GM19467 (cell line): Measurements from ENCODE around the gene ECE1.
A peak's percentile ranks its signal among the peaks of the same experiment; 100 is the strongest.

Source experiments
- ATAC-seq: cut with Tn5 transposase; IDR thresholded peaks from one replicate; pipeline ENCODE4 v1.9.1; 2021; ENCODE audit warnings: mild to moderate bottlenecking, moderate library complexity; ENCODE audit not compliant: unreplicated experiment

Gene ECE1

DNA sequence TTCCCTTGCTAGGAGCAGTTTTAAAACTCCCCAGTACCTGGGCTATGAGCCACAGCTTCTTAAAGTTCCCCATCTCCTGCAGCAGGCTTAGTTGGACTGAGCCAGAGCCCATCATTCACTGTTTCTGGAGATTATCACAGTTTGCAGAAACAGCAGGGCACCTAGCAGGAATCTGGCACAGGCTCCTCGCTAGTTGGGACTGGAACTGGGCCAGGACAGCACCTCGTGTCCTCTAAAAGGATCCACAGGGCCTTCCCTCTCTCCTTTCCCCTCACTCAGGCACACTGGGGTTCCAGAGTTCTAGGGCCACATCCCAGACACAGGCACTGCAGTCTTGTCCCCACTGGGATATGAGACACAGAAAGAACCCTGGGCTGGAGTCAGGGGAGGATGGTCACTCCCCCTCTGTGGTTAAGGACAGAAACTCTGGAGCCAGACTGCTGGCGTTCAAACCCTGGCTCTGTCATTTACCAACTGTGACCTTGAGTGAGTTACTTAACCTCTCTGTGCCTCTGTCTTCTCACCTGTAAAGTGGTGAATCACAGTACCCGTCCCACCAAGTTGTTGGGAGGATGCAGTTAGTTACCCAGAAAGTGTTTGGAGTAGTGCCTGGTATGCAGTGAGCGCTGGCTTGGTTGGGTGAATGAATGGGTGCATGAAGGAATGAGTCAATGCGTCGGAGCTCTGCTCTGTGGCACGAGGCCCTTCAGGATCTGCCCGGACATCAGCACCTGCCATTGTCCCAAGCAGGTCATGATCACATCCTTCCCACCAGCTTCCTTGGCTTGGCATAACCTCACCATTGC, 18.8 kb upstream of the ECE1 start:
- no peak for ATAC-seq

DNA sequence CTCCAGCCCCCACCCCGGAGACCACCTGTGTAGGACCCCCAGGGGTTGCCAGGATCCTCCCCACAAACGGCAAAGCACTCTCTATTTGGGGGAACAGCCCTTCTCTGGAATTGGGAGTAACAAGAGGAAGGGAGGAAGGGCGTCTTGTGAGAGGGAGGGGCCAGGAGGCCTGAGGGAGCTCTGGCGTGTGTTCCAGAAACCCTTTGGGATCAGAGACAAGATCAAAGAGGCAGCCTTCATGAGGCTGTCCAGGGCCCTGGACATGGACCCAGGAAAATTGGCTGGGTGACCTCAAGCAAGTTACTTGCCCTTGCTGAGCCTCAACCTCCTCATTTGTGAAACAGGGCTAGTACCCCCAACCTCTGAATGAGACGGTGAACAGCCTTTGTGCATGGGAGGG, 18.1 kb upstream of the ECE1 start:
- no peak for ATAC-seq

DNA sequence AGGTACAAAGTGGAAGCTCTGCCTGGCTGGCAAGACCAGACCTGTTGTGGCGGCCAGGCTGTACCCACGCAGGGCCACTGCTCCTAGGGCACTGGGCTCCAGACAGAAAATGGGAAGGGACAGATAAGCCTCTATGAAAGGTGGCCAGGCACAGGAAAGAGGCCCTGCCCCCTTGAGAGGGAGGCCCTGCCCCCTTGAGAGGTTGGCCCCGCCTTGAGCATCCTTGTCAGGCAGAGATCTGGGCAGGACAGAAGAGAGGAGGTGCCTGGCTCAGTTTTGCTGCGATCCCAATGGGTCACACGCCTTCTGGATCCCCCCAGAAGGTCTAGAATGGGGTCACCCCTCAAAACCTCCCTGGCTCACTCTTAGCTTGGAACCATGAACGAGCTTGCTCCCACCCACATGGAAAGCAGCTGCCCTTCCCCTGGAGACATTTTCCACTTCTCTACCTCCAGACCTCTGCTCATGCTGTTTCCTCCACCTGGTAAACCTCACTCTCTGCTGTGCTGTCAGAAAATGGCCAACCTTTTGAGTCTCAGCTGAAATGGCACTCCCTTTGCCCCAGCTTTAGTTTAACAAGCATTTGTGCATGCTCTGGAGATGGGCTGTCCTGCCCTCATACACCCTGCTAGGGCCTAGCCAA, 17.5 kb upstream of the ECE1 start:
- ATAC-seq = no peak

DNA sequence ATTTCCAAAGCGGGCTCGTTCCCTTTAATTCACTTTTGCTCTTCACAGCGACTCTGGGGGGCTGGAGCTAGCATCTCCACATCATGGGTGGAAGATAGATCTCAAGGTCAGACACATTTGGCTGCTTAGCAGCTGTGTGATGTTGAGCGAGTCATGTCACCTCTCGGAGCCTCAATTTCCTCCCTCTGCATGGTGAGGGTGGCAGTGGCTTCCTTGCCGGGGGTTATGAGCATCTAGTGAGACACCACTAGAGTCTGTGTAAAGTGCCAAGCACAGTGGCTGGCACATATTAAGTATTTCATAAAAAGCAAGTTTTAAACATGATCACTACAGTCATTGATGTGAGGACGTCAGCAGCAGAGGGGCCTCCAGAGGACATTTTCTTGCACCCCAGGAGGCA, 16.9 kb upstream of the ECE1 start:
- no peak for ATAC-seq

DNA sequence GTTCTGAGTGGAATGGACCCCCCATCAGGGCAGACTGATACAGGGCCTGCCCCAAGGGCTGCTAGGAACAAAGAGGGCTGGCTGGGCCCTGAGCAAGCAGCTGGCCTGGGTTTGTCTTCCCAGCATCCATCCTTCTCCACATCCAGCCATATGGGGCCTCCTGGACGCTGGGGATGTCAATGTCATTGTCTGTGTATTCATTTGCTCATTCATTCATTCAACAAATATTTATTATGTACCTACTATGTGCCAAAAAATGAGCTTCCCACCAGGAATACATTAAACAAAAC, 15.6 kb upstream of the ECE1 start:
- ATAC-seq = no peak

DNA sequence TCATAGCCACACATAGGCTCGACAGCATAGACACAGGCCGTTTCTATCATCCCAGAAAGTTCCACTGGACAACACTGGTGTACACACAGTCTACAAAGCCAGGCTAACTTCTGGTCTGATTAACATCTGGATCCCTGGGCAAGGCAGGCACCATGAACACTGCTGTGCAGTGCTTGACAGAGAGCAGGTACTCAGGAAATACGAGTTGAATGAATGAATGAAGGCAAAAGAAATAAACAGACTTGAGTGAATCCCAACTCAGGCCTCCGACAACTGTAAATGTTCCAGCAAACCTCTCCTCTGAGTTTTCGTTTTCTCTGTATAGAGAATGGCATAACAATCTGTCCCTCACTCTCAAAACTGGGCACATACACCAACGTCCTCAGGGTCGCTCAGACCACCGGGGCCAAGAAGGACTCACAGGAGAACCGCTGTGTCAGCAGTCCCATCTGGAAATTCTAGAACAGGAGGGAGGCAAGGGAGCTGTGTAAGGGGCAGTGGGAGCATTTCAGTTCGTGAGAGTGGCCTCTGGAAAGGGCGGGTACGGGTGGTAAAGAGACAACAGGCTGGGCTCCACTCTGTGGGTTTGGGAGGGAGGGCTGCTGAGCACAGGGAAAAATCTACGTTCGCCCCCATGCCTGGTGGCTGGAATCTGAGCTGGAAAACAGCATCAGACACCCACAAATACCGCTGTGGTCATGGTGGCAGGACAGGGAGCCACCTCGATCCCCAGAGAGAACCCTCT, 15.1 kb upstream of the ECE1 start:
- ATAC-seq = no peak

DNA sequence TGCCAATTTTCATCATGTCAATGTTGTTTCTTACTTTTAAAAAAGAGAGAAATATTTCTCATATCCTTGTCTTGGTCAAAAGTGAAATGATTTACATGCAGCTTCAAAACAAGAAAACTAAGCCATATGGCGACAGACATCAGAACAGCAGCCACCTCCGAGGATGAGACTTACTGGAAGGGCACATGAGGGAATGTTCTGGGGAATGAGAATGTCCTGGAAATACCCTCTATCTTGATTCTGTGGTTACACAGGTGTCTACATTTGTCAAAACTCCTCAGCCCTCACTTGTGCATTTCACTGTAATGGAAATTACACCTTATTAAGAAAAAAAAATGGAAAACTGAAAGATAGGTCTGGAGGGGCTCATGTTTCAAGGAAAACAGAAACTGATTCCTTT, 14.2 kb upstream of the ECE1 start:
- ATAC-seq = no peak

DNA sequence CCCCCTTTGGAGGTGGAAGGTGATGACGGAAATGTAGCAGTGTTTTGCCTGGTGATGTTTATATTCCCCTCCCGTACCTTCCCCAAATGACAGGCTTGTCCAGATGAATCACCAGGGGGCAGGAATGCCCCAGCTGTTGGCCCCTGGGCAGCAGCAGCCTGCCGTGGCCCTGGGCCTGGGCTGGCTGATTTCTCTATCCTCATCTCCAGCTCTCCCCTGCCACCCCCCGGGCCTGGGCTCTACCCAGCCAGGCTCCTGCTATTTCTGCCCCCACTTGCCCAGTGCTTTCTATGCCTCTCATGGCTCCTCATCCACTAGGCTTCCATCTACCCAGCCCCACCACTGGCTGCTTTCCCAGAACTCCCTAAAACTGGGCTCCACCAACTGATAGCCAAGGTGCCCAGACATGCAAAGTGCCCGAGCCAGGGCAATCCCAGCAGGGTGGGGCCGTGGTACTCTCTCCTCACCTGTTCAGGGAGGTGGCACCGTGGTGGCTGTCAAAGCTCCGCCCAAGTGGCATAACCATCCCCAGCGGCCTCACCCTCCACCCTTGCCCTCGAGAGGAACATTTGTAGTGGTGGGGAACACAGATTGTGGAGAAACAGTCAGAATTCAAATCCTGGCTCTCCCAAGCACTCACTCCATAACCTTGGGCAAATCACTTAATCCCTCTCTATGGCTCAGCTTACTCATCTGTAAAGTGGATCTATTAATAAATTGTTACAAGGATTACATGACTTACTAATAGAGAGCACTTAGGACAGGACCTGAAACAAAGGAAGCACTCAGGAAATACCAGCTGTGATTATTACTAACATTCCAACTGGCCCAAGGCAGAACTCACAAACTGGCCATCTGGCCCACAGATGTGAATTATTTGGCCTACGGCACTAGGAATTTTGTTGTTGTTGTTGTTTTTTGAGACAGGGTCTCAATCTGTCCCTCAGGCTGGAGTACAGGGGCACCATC, 12.8 kb upstream of the ECE1 start:
- no peak for ATAC-seq

DNA sequence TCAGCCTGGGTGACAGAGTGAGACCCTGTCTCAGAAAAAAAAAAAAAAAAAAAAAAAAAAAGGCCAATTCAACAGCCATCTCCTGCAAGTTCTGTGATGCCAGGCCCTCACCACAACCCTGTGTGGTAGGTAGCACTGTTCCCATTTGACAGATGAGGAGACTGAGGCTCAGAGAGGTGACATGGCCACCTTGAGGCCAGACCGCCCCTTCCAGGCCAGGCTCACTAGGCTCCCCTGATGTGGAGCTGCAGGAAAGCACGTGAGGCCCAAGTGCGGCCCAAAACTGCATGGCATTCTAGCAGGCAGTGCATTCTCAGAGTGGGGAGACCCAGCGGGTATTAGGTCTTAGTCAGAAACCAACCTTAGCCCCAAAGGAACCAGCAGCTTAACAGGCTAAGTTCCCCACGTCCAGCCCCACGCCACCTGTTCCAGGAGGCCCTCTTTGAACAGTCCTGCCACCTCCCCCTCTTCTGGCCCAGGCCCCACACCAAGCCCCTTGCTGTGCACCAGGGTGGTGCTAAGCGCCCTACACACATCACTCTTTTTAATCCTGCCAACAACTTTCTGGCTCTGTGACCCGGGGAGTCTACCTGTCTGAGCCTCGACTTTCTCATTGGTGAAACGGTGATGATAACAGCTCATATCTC, 11.7 kb upstream of the ECE1 start:
- ATAC-seq = no peak

DNA sequence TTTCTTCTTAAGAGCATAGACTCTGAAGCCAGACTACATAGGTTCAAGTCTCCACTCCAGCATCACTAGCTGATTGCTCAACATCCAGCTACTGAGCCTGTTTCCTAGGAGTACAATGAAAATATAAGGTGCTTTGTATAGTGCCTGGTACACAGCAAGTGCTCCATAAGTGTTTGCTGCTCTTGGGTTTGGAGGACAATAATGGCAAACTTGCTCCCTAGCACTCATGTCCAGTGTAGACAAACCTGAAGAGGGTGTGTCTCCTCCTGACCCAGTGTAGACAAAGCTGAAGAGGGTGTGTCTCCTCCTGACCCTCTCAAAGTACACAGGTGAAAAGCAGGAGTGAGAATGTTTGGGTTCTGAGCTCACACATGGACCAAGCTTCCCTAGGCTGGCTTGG, 10.5 kb upstream of the ECE1 start:
- ATAC-seq = no peak

DNA sequence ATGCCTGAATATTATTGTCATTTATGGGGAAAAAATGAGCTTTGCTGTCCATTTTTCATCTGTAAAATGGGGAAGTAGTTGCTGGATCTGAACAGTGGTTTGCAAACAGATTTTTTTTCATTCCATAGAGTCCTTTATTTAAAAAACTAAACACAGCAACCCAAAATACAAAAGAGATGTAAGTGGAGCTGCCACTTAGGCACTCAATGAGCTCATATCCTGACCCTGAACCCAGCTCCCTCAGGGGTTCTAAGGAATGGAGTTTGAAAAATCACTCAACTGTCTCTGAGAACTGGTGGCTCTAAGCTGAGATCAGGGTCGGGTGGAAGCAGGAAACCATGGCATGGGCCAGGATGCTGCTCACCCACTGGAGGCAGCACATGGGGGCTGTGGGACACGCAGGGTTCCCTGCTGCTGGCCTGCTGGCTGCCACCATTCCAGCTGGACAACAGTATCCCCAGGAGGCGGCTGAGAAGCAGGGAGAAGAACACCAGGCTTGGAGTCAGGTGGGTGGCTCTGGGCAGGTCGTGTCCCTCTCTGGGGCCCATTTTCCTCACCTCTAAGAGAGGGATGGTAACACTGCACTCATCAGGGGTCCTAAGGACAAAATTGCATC, 9.6 kb upstream of the ECE1 start:
- ATAC-seq = no peak

DNA sequence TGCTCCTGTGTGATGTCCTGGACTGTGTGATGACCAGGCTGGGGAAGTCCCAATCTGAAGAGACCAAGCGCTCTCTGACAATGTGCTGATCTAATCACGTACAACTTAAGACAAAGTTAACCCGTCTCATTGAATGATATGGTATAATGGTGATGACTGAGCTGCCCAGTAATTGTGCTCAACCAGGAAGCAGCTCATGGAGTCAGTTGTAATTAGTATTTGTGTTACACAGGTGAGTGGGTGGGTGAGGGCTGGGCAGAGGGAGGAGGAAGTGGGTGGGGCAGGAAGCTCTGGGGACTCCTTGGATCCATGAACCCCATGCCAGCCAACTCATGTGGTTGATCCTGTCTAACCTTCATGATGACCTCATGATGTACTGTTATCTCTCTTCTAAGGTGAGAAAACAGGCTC, 8.7 kb upstream of the ECE1 start:
- ATAC-seq = no peak

DNA sequence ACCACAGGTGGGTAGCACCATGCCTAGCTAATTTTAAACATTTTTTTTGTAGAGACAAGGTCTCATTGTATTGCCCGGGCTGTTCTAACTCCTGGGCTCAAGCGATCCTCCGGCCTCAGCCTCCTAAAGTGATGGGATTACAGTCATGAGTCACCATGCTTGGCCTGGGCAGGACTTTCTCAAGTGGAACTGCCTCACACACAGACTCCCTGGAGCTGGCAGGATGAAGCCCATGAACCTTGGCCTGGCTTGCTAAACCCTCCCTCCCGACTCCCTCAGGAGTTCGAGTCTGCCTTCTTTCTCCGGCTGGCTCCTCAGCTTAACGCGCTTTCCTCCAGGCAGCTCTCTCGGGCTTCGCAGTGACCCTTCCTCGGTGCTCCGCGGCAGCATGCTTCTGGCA, 7.7 kb upstream of the ECE1 start:
- no peak for ATAC-seq

DNA sequence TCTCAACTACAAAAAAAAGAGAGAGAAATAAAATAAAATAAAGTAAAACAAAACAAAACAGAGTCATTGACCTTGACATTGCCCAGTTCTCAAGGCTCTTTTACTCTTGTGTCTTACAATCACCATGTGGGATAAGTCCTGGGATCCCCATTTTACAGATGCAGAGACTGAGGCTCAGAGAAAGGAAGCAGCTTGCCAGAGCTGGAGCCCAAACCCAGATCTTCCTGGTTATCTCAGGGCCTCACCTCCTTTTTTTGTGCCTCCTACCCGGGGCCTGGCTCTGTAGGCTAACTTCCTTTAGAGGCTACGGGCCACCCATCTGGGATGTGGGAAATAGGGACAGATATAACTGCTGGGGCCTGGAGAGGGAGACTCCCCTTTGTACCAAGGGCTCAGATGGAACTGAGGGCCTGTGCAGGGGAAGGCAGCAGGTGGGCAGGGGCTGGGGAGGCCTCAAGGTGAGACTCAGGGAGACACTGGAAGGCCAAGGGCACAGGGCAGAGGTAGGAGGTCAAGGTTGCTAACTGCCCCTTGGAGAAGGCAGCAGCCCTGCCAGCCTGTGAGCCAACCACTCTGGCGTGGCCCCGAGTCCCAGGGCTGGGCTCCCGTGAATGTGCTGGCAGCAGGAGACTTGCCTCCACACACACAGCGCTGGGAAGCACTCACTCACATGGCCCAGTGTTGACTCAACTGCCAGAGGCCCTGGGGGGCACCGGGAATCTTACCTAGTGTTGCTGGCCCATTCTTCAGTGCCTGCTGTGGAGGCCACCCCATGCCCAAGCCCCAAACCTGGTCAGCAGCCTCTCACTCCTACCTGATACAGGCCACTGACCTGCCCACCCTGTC, 6.5 kb upstream of the ECE1 start:
- no peak for ATAC-seq

DNA sequence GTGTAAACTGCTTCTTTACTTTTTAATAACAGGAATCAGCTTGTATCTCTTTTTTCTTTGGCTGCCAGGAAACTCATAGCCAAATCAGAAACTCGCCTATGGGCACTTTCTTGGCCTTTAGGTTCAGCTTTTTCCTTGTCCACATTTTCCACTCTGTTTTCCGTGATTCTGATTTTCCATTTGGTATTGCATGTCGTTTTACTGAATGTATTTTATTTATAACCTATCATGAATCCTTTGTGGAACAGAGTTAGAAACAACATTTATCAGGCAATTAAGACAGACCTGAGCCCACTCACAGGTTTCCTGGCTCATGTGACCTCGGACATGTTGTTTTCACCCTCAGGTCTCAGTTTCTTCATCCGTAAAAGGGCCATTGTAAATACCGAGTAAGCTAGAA, 5.3 kb upstream of the ECE1 start:
- no peak for ATAC-seq

DNA sequence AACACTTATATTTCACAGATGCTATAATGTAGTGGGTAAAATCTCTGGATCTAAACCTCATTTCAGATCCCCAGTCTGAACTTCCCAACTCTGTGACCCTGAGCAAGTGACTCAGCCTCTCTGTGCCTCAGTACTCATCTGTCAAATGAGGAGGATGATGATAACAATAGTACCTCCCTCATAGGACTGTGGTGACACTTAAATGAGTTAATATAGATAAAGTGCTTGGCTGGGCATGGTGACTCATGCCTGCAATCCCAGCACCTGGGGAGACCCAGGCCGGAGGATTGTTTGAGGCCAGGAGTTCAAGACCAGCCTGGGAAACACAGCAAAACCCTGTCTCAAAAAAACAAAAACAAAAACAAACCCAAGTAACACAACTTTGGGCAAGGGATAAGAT, 4.7 kb upstream of the ECE1 start:
- no peak for ATAC-seq

DNA sequence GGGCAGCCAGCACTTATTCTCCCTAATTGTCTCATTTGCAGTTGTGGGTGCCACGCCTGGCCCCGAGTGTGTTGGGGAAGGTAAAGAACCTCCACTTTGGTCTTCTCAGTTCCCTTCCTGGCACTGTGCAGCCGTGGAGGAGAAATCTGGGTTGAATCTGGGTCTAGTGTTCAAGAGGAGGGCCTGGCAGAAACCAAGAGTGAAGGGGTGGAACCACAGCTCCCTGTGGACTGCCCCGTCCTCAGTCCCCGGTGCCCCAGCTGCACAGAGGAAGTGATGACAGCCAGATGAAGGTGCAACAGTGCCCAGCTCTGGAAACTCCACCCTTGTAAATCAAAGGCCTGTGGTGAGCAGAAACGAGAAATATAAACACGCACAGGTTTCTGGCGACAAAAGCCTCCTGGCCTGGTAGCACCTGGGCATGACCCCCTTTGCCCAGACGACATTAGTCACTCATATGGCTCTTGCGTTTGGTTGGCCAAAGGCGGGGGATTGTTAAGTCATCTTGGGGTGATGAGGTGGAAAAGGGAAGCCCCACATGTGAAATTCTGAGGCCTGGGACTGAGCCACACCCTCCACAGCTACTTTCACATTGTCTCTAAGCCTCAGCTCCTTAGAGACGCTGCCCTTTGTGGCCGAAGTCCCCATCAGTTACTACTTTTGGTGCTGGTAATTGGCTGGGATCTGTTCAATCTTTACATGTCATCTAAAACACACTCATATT, 4.2 kb upstream of the ECE1 start:
- peak; percentile 49 for ATAC-seq

DNA sequence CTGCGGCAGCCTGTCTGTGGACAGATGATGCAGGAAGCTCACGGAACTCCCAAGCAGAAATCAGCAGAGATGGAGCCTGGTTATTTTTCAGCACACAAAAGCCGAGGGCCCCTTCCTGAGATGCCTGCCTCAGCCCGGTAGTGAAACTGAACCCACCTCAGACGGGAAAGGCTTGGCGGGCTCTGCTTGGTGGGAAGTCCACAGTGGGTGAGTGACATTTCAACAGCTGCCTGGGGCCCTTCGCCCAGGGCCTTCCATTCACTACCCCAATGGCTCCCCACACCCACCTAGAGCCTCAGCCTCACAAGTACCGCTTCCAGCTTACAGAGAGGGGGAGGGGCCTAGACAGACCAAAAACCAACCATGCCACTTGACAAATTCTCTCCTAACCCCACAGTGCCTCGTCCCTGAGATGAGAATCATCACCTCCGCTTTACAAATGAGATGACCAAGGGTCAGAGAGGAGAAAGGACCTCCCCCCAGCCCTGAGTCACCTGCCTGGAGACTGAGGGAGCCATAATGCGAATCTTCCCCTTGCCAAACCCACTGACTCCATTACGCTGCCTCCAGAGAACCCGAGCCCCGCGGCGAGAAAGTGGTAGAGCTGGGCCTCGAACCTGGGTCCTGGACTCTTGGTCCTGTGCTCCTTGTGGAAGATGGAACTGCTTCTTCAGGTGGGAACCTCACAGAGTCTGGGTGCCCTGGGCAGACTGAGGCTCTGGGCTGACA, 3.4 kb upstream of the ECE1 start:
- peak; percentile 34 for ATAC-seq
